ENCODE measurements around the gene PPME1. TPM values are rescaled to one million over a fixed set of nuclear protein-coding genes. Genes with fewer than 3 reads are reported as not detected.

The PPME1 gene
- total RNA-seq, 1 experiment from 2014 or later, result 39.4 TPM

- H3K9ac ChIP-seq (ENCODE audit: extremely low read depth, insufficient read length, low read length), result no peak overlapping the region
- H3K27ac ChIP-seq (ENCODE audit: insufficient read length, low read depth, low read length), result no peak overlapping the region
- no peak overlapping the region for H2BK15ac ChIP-seq (ENCODE audit: low read depth, low read length)
- no peak for DNase-seq
- no peaks in the 10 kb centered on the region for H3K79me2 ChIP-seq (ENCODE audit: insufficient read depth, low read length)
- no peak overlapping the region for H2AK5ac ChIP-seq (ENCODE audit: insufficient read length, low read length)
- no peaks in the 10 kb centered on the region for H3K9me3 Mint-ChIP-seq
- no peak overlapping the region for H3K4me3 Mint-ChIP-seq
- H3K4me1 ChIP-seq (ENCODE audit: insufficient read depth, low read length), result 0 out of 2 replicates have a peak, but pooled peaks cover 1% of the 10 kb centered on the region
- H2BK120ac ChIP-seq (ENCODE audit: low read depth, low read length, poor library complexity, severe bottlenecking), result no peak overlapping the region
- H3T11ph ChIP-seq (ENCODE audit: low read length), result no peak overlapping the region
- no peak overlapping the region for H2BK5ac ChIP-seq (ENCODE audit: insufficient read length, low read length)
- no peaks in the 10 kb centered on the region for H3K27me3 Mint-ChIP-seq (ENCODE audit: low read depth)
- no peak overlapping the region for H3K4ac ChIP-seq (ENCODE audit: low read depth, low read length)
- H3K14ac ChIP-seq (ENCODE audit: insufficient read depth, low read length), result no peak overlapping the region
- no peak overlapping the region for H2BK20ac ChIP-seq (ENCODE audit: low read depth, low read length, poor library complexity, severe bottlenecking)
- no peak overlapping the region for H3K4me2 ChIP-seq (ENCODE audit: insufficient read depth, insufficient read length, low read length)
- no peaks in the 10 kb centered on the region for H3K27me3 ChIP-seq (ENCODE audit: insufficient read depth, low read length)
- no peak overlapping the region for H3K18ac ChIP-seq (ENCODE audit: insufficient read length, low read depth, low read length)
- H3K9me3 ChIP-seq (ENCODE audit: control insufficient read depth, low read depth, low read length), result no peaks in the 10 kb centered on the region
- H4K8ac ChIP-seq (replicated peaks; ENCODE audit: insufficient read length, low read depth, low read length), result no peak overlapping the region
- no peak overlapping the region for H3K23ac ChIP-seq (ENCODE audit: insufficient read length, low read depth, low read length)
- no peaks in the 10 kb centered on the region for H3K36me3 Mint-ChIP-seq (ENCODE audit: insufficient read depth in 1 of 3, low read depth in 3 of 3)
- no peak overlapping the region for H4K91ac ChIP-seq (ENCODE audit: insufficient read length, low read depth, low read length)
- no peak overlapping the region for H3K56ac ChIP-seq (ENCODE audit: insufficient read length, low read depth, low read length)
- no peaks in the 10 kb centered on the region for H3K4me1 Mint-ChIP-seq
- no peak overlapping the region for H4K5ac ChIP-seq (ENCODE audit: insufficient read length, low read depth, low read length)
- TF ChIP-seq CTCF (conservative IDR thresholded peaks at IDR 0.05), result no peak
- H2AFZ ChIP-seq (ENCODE audit: low read length), result no peak overlapping the region
- no peaks in the 10 kb centered on the region for H3K79me1 ChIP-seq (ENCODE audit: insufficient read depth, low read depth, low read length, poor library complexity, severe bottlenecking)
- no peaks in the 10 kb centered on the region for H3K23me2 ChIP-seq (ENCODE audit: insufficient read length, low read depth, low read length, poor library complexity, severe bottlenecking)
- H4K20me1 ChIP-seq (ENCODE audit: control insufficient read depth, insufficient read depth, insufficient read length), result no peaks in the 10 kb centered on the region
- no CpG with 5 or more reads among the region's 2 CpGs for WGBS (ENCODE audit: extremely low coverage, insufficient read length, low lambda C conversion rate)
- no peak overlapping the region for H2BK12ac ChIP-seq (ENCODE audit: insufficient read length, low read depth, low read length)
- H3K27ac Mint-ChIP-seq, result no peak overlapping the region; a peak in 1 of 7 replicates
These were observed 105.5 kb downstream of the PPME1 start for GRCh38 chr11:74276581-74276980.
